PC-3 (cell line): ENCODE measurements around the gene TRIM44.

ENCODE experiments used
- CTCF ChIP-seq: fragments of 300-600 bp; sonication (generic); conservative IDR thresholded peaks from 2 replicates; pipeline ENCODE4 v1.5.1; 2017; ENCODE audit warnings: antibody characterized with exemption, low read depth, mild to moderate bottlenecking, low read length
- EZH2 ChIP-seq: fragments of 300-600 bp; sonication (generic); IDR thresholded peaks from one replicate; pipeline ENCODE4 v1.6.1; 2017; ENCODE audit warnings: antibody characterized with exemption, mild to moderate bottlenecking, low read length; ENCODE audit not compliant: unreplicated experiment

- TF ChIP-seq CTCF (no peak), EZH2 (no peak)
Observed at GRCh38 chr11:35723493-35723892, 60.9 kb downstream of the TRIM44 start.
